HG02763 (cell line): Measurements from ENCODE around the gene ZNF335.
"Not testable (repeated sequence)": the region's sequence is repeated elsewhere in the genome, so short reads cannot be mapped to it uniquely, and the experiment has no call there.

ENCODE experiments used
- ATAC-seq: cut with Tn5 transposase; IDR thresholded peaks from one replicate; pipeline ENCODE4 v1.9.1; 2021; ENCODE audit warnings: mild to moderate bottlenecking, moderate library complexity; ENCODE audit not compliant: unreplicated experiment

ZNF335 gene

GRCh38 chr20:45935416-45936046, 36.5 kb downstream of the ZNF335 start:
- ATAC-seq, result no peak

- peak; percentile 76 for ATAC-seq
Measured at GRCh38 chr20:45934586-45935415, 37.2 kb downstream of the ZNF335 start, which contains the start of gene PCIF1. PCIF1 (plus strand) TSS chr20:45934683; CDS start chr20:45939000, 4,317 bp downstream.

GRCh38 chr20:45934046-45934585, 37.9 kb downstream of the ZNF335 start:
- peak; percentile 11 for ATAC-seq

- ATAC-seq, result no peak
Measured at GRCh38 chr20:45933266-45934045, 38.5 kb downstream of the ZNF335 start.

GRCh38 chr20:45931680-45932079, 40.3 kb downstream of the ZNF335 start:
- not testable (repeated sequence) for ATAC-seq

GRCh38 chr20:45927071-45927878, 44.7 kb downstream of the ZNF335 start:
- no peak for ATAC-seq

GRCh38 chr20:45926731-45927070, 45.3 kb downstream of the ZNF335 start:
- ATAC-seq, result no peak

GRCh38 chr20:45925821-45926506, 46.0 kb downstream of the ZNF335 start:
- no peak for ATAC-seq

GRCh38 chr20:45924391-45925261, 47.4 kb downstream of the ZNF335 start:
- ATAC-seq, result no peak

GRCh38 chr20:45921337-45922189, 50.4 kb downstream of the ZNF335 start:
- ATAC-seq, result no peak

- no peak for ATAC-seq
Measured at GRCh38 chr20:45920462-45921336, 51.3 kb downstream of the ZNF335 start.

GRCh38 chr20:45919542-45920399, 52.2 kb downstream of the ZNF335 start:
- ATAC-seq, result no peak

- ATAC-seq, result no peak
Measured at GRCh38 chr20:45918779-45919537, 53.0 kb downstream of the ZNF335 start.

GRCh38 chr20:45918182-45918737, 53.7 kb downstream of the ZNF335 start:
- ATAC-seq, result no peak

- no peak for ATAC-seq
Measured at GRCh38 chr20:45917790-45918141, 54.2 kb downstream of the ZNF335 start.
